ENCODE data around the gene NINJ1. TPM values are rescaled to one million over a fixed set of nuclear protein-coding genes. Genes with fewer than 3 reads are reported as not detected.
A peak's percentile ranks its signal among the peaks of the same experiment; 100 is the strongest.

Gene NINJ1
- total RNA-seq, 1 donor from 2014 or later: 81.8 TPM

DNA sequence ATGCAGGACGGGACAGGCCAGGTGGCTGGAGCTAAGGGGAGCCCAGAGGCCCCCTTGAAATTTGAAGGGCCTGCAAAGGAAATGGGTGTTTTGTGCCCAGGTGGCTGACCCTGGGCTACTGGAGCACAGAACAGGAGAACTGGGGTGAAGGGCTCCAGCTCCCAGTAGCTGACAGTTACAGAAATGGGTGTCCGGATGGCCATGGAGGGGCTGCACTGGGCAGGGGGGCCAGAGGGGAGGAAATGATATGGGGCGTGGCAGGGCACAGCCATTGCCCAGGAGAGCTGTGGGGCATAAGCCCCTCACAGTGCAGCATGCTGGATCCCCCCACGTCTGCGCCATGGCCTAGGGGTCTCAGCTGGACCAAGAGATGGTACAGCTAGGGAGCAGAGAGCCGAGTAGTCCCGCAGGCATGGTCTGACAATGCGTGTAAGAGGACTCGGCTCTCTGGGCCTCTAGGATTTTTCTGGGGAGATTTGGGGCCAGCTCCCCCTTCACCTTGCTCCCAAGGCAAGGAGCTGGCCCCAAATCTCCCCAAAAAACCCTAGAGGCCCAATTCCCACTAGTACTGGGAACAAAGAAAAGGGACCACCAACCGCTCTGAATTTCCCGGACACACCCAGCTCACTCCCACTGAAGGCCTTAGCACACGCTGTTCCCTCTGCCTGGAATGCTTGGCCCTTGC is 45.9 kb downstream of the NINJ1 start:
- no peak for DNase-seq (ENCODE audit: low read depth)

DNA sequence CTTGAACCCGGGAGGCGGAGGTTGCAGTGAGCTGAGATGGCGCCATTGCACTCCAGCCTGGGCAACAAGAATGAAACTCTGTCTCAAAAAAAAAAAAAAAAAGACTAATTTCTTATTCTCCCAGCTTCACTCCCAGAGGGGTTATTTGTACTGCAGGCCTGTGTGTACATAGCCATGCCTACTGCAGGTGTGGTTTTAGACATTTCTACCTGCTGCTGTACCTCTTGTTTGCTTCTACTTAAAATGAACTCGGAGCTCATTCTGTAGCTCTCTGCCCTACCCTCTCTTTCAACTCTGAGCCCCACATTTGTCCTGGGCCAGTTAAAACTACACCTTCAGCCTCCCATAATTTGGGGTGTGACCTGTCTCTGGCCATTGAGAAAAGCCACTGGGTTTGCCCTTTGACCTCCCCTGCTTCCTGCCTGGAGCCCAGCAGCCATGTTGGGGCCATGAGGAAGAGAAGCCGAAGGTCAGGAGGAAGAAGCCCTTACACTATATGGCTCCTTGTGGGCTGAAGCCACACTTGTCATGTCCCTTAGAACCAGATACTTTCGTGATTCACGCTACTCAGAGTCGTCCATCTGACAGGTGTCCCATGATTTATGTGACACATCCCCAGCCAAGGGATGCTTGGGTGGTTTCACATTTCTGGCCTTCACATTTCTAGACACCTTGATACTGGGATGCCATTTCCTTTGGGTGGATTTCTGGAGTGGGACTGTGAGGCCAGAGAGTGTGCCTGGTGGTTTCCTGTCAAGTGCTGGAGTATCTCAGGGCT is 47.4 kb downstream of the NINJ1 start:
- no peak for DNase-seq (ENCODE audit: low read depth)

DNA sequence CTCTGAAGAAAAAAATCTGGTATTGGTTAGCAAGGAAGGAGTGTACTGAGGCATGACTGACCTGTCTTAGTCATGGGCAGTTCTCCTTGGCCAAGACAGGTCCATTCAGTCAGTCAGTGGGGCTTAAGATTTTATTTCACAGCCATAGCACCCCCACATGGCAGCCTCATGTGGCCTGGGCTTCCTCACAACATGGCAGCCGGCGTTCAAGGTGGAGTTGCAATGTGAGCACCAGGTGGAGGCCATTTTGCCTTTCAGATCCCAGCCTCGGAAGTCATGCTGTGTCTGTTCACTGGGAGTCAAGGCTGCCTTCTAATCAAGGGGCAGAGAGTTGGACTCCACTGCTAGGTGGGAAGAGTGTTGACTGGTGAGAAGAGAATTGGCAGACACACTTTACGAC is 48.4 kb downstream of the NINJ1 start:
- DNase-seq (ENCODE audit: low read depth): no peak

DNA sequence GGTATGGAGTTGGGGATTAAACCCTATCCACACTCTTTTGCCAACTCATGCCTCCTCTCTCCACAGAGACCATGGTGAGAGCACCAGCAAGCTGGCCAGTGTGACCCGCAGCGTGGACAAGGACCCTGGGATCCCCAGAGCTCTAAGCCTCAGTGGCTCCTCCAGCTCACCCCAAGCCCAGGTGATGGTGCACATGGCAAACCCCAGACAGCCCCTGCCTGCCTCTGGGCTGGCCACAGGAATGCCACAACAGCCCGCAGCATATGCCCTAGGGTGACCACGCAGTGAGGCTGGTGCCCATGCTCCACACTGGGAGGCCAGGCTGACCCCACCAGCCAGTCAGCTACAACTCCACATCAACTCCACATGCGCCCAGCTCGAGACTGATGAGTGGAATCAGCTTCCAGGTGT is 49.6 kb downstream of the NINJ1 start:
- DNase-seq (ENCODE audit: low read depth): no peak

DNA sequence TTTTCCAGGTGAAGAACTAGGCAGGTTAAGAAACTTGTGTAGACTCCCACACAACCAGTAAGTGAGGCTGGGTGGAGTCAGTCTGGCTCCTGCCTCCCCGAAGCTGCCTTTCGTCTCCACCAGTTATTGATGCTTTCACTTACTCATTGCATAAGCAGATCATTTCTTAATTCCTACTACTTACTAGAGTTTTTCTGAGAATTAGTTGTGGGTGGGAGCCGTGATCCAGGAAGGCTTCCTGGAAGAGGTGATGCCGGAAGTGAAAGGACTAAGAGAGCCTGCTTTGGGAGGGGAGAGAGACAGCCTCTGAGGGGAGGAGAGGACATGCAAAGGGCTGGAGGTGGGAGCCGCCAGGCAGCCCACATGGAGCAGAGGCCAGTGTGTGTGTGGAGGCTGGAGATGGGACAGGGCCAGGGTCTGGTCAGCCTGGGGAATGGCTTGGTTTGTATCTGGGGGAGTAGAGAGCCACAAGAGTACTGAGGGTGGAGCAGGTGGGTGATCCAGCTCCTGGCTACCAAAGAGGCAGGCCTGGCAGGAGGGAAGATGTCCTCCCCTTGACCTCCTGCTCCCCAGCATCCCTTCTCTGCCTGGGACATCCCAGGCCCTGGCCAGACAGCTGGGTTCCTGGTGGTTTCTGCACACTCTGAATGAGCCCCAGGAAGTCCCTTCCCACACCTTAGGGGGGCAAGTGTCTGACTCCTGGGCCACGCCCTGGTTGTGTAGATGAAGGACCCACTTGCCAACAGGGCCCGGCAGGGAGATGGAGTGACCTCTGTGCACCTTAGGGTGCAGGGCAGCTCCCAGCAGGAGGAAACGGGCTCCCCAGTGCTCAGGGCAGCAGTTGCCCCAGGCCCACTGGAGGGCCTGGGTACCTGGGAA is 50.2 kb downstream of the NINJ1 start:
- DNase-seq (ENCODE audit: low read depth): no peak

DNA sequence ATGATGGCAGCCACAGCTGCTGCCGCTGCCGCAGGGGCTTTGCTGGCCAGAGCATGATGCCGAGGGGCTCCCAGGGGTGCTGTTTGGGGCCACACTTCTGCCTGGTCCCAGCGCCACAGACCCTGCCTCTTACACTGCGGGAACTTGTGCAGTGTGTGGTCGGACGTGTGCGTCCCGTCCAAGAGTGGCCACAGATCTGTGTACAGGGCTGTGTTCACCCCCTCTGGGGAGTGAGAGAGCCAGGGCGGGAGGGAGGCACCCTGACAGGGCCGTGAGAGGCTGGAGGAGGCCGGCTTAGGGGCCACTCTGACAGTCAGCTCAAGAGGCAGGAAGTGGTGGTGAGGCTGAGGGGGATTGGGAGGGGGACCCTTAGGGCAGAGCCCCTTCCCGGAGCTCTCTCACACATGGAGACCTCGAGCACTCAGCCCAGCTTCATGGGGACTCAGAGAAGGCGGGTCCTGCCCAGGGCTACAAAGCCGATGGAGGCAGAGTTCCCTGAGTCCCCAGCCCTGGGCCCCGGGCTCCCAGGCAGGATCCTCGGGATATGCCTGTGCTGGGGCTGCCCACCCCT is 51.1 kb downstream of the NINJ1 start:
- DNase-seq (ENCODE audit: low read depth): no peak

DNA sequence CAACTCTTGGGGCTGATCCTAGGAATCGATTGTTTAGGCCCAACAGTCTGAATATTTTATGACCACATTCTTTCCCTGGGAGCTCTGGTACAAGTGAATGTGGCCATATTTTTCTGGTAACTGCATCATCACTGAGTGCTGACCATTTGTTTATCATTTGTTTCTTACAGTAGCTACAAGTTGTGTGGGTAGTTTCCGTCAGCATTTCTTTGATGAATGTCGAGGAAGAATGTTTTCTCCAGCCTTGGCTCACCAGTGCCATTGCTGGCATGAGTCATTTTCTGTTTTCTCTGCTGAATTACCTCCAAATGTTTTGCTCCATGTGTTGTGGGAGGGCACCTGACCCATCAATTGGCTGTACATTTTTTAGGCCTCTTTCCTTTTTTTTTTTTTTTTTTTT is 52.1 kb downstream of the NINJ1 start:
- no peak for DNase-seq (ENCODE audit: low read depth)

DNA sequence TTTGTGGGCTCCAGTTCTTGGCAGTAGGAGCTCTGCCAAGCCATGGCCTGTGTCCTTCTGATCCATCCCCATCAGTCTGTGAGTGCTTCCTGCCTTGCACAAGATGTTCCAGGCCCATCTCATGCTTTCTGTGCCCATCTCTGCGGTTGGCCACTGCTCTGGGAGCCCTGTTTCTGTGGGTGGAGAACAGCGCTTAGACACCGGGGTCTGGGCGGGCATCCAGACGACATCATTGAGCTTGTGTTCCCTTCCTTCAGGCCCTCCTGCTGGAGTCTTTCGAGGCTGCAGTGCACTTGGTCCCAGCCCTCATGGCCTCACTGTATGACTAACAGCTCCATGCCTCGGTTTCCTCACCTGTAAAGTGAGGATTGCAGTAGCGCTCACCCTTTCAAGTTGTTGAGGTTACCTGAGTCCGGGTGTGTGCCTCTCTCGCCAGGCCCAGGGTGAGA is 52.9 kb downstream of the NINJ1 start:
- DNase-seq (ENCODE audit: low read depth): no peak

DNA sequence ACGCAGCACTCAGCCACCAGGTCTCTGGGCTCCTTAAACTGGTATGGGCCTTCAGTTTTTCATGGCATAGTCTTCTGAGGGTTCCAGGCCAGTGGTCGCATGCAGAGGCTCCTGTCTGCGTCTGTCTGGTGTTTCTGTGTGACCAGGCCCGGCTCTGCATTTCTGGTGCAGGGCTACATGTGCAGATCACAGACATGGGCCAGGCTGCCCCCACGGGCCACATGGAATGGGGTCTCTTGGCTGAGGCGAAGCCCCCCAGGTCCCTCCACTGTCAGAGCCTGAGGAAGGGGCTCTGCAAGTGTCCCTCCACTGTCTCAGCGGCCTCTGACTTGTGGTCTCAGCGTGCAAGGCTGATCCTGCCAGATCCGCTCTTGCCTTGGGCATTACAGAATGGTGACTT is 53.6 kb downstream of the NINJ1 start:
- no peak for DNase-seq (ENCODE audit: low read depth)

DNA sequence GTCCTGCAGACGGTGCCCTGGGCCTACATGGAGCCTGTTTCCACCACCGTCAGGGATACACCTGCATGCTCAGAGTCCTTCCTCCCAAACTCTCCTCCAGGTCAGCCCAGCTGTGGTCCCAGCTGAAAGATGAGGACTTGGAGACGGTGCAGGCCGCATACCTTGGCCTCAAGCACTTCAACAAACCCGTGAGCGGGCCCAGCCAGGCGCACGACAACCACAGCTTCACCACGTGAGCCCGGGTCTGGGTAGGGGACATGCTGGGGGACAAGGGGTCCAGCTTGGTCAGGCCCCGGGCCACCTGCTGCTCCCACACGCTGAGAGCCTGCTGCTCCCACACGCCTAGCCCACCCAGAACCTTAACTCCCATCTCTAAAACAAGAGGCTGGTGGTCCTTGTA is 54.7 kb downstream of the NINJ1 start:
- DNase-seq (ENCODE audit: low read depth): no peak

DNA sequence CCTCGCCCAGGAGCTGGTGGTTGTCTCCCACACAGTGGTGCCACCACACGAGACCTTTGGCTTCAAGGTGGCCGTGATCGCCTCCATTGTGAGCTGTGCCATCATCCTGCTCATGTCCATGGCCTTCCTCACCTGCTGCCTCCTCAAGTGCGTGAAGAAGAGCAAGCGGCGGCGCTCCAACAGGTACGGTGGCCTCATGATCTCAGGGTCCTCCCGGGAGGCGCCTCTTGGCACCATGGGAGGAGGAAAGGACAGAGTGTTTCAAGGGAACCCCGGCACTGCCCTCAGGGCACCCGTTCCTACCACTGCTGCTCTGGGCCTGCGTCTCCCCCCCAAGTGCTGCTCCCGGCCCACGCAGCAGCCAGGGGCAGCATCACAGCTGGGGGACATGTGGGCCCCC is 56.2 kb downstream of the NINJ1 start:
- DNase-seq (ENCODE audit: low read depth): no peak

DNA sequence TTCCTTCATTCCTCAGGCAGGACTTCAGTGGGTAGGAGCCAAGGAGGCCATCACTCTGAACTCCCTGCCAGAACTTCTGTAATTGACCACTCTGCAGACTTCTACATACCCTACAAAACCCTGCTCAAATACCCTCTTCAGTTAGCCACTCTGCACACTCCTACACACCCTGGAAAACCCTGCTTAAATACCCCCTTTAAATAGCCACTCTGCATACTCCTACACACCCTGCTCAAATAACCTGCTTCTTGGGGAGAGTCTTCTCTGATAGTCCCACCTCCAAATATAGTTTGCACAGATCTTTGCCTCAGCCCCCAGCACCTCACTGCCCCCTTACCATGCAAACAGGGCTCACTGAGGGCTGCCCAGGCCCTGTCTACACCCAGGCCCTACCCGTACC is 56.7 kb downstream of the NINJ1 start:
- DNase-seq (ENCODE audit: low read depth): no peak

DNA sequence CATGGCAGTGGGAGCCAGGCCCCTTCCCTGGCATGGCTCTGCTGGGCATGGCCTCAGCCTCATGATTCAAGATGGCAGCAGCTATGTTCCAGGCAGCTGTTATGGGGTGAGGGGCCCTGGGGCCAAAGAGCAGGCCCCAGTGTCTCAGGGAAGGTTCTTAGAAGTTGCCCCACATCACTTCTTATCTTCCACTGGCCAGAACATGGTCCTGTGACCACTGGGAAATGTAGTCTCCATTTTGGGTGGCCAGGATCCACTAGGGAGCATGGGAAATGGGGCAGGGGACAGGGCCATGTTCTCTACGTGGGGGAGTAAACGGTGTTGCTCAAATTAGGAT is 57.3 kb downstream of the NINJ1 start:
- DNase-seq (ENCODE audit: low read depth): no peak

DNA sequence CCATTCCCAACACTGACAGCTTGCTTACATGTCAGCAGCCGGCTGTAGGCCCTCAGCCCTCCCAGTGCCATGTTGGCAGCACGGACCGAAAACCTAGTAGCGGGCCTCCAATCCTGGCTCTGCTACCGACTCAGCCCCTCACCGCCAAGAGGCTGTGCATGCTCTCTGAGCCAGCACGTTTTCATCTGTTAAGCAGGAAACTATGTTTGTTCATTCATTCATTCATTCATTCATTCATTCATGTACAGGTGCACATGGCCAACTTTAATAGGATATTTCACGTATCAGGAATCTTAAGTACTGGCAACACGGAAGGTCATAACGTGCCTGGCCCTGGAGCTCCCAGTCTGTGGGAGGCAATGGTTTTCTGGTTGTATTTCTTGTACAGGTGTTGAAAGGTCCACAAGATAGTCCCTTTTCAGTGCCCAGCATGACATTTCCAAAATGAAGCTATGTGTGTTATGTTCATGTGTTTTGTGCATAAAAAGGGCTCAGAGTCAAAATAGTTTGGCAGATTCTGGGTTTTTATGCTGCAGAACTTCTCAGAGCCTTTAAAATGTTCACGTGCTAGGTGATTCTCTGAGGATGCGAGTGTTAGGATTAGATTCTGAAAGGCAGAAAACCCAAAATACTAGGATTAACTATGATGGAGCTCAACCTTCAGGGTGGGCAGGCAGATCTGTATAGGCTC is 57.8 kb downstream of the NINJ1 start:
- DNase-seq (ENCODE audit: low read depth): no peak

DNA sequence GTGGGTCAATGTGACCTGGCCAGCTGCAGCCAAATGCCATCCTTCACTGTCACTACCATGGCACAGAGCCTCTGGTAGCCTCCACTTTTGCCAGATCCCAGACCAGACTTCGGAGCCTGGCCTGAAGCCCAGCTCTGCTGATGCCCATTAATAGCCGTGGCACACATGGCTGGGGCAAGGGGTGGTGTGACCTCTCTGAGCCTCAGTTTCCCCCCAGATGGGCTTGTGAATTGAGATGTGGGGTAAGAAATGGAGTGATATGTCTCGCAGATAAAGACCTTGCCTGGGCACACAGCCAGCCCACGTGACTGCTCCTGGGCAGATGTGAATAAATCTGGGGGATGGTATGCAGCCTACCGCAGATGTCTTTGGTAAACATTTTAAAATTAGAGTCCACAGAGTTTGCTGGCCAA is 61.7 kb downstream of the NINJ1 start:
- DNase-seq (ENCODE audit: low read depth): peak; percentile 36

Other genes starting within 250 kb of the NINJ1 start
- 0.35 and 0.52 TPM in 2 replicates for gene FGD3, start 186.7 kb downstream of the NINJ1 start, total RNA-seq
- gene SUSD3, start 75.5 kb downstream of the NINJ1 start, total RNA-seq: 5.1 and 6.9 TPM in 2 replicates
- gene CARD19, start 38.0 kb downstream of the NINJ1 start, total RNA-seq: 38.0 and 71.7 TPM in 2 replicates
- gene WNK2, start 49.9 kb upstream of the NINJ1 start, total RNA-seq: 0.17 TPM in 1 of 2 replicates, not detected in the other

Data from renal cortical epithelial cell (primary cell).